Stimulated activated CD8-positive, alpha-beta memory T cell treated with anti-CD3 and anti-CD28 coated beads, Interleukin-12 subunit alpha, Interleukin-12 subunit beta, amount 100 ng/mL, for 24 hours (primary cell): ENCODE data around the gene C21orf91.
"Not testable (repeated sequence)": the region's sequence is repeated elsewhere in the genome, so short reads cannot be mapped to it uniquely, and the experiment has no call there.

Source experiments
- DNase-seq: peaks from one replicate; pipeline ENCODE4 v3.0.0-alpha.2; 2020; ENCODE audit errors: extremely low read depth

The C21orf91 gene

GRCh38 chr21:17779496-17779895 is 39.7 kb downstream of the C21orf91 start:
- no peak for DNase-seq

GRCh38 chr21:17777072-17777765 is 41.9 kb downstream of the C21orf91 start:
- DNase-seq: no peak

GRCh38 chr21:17775431-17776126 is 43.6 kb downstream of the C21orf91 start:
- DNase-seq: peak; percentile 34

- DNase-seq: not testable (repeated sequence)
Measured at GRCh38 chr21:17775021-17775420, 44.1 kb downstream of the C21orf91 start.

GRCh38 chr21:17769447-17769845 is 49.7 kb downstream of the C21orf91 start:
- no peak for DNase-seq

GRCh38 chr21:17768840-17769446 is 50.2 kb downstream of the C21orf91 start:
- DNase-seq: no peak

- no peak for DNase-seq
Measured at GRCh38 chr21:17765207-17765606, 53.9 kb downstream of the C21orf91 start.

- DNase-seq: no peak
Measured at GRCh38 chr21:17763288-17764037, 55.7 kb downstream of the C21orf91 start.

GRCh38 chr21:17759511-17760178 is 59.5 kb downstream of the C21orf91 start:
- no peak for DNase-seq

- no peak for DNase-seq
Measured at GRCh38 chr21:17758683-17759082, 60.5 kb downstream of the C21orf91 start.

- no peak for DNase-seq
Measured at GRCh38 chr21:17757671-17758070, 61.5 kb downstream of the C21orf91 start.

- DNase-seq: no peak
Measured at GRCh38 chr21:17753736-17754135, 65.4 kb downstream of the C21orf91 start.

- no peak for DNase-seq
Measured at GRCh38 chr21:17752171-17752570, 67.0 kb downstream of the C21orf91 start.

- DNase-seq: no peak
Measured at GRCh38 chr21:17746920-17747319, 72.2 kb downstream of the C21orf91 start.

- DNase-seq: no peak
Measured at GRCh38 chr21:17745086-17745485, 74.1 kb downstream of the C21orf91 start.

- no peak for DNase-seq
Measured at GRCh38 chr21:17742940-17743592, 76.1 kb downstream of the C21orf91 start.

GRCh38 chr21:17742181-17742580 is 77.0 kb downstream of the C21orf91 start:
- no peak for DNase-seq
